ENCODE data around the gene GIMAP5.

GIMAP5 gene

GRCh38 chr7:150734254-150734653, 3.0 kb upstream of the GIMAP5 start:
- DNase-seq (ENCODE audit: low read depth, low spot score), result no peak
- Histone ChIP-seq H3K9me3 (ENCODE audit: control insufficient read depth, insufficient read depth, low read length) (no peaks in the 10 kb centered on the region), H3K4me3 (ENCODE audit: low read length) (no peak overlapping the region), H3K36me3 (ENCODE audit: control insufficient read depth, insufficient read depth, low read length) (no peaks in the 10 kb centered on the region), H3K27me3 (ENCODE audit: control insufficient read depth, insufficient read depth, low read length) (peaks cover 72% of the 10 kb centered on the region), H3K4me1 (ENCODE audit: control insufficient read depth, insufficient read depth, low read length) (no peaks in the 10 kb centered on the region), H3K27ac (ENCODE audit: low read length) (no peak overlapping the region)
- WGBS (ENCODE audit: insufficient coverage, insufficient read length), result no CpG with 5 or more reads among the region's 3 CpGs

GRCh38 chr7:150735596-150736358, 1.4 kb upstream of the GIMAP5 start:
- H3K36me3 ChIP-seq (ENCODE audit: control insufficient read depth, insufficient read depth, low read length), result no peaks in the 10 kb centered on the region
- H3K4me3 ChIP-seq (ENCODE audit: low read length), result no peak overlapping the region
- H3K27ac ChIP-seq (ENCODE audit: low read length), result no peak overlapping the region
- peaks cover 76% of the 10 kb centered on the region for H3K27me3 ChIP-seq (ENCODE audit: control insufficient read depth, insufficient read depth, low read length)
- peak; percentile 54 for DNase-seq (ENCODE audit: low read depth, low spot score)
- no CpG with 5 or more reads among the region's 3 CpGs for WGBS (ENCODE audit: insufficient coverage, insufficient read length)
- no peaks in the 10 kb centered on the region; the same call in 1 of the 2 replicates for H3K9me3 ChIP-seq (ENCODE audit: control insufficient read depth, insufficient read depth, low read length)
- no peaks in the 10 kb centered on the region for H3K4me1 ChIP-seq (ENCODE audit: control insufficient read depth, insufficient read depth, low read length)

- Histone ChIP-seq H3K4me1 (ENCODE audit: control insufficient read depth, insufficient read depth, low read length) (no peaks in the 10 kb centered on the region), H3K9me3 (ENCODE audit: control insufficient read depth, insufficient read depth, low read length) (no peaks in the 10 kb centered on the region; the same call in 1 of the 2 replicates), H3K36me3 (ENCODE audit: control insufficient read depth, insufficient read depth, low read length) (no peaks in the 10 kb centered on the region), H3K4me3 (ENCODE audit: low read length) (no peak overlapping the region), H3K27me3 (ENCODE audit: control insufficient read depth, insufficient read depth, low read length) (peaks cover 84% of the 10 kb centered on the region), H3K27ac (ENCODE audit: low read length) (no peak overlapping the region)
- WGBS (ENCODE audit: insufficient coverage, insufficient read length), result no CpG with 5 or more reads among the region's 4 CpGs
- no peak for DNase-seq (ENCODE audit: low read depth, low spot score)
Observed at GRCh38 chr7:150736864-150737263, 354 bp upstream of the GIMAP5 start.

GRCh38 chr7:150738092-150738491, 874 bp downstream of the GIMAP5 start:
- no peaks in the 10 kb centered on the region for H3K4me1 ChIP-seq (ENCODE audit: control insufficient read depth, insufficient read depth, low read length)
- no peak overlapping the region for H3K4me3 ChIP-seq (ENCODE audit: low read length)
- peaks cover 82% of the 10 kb centered on the region for H3K27me3 ChIP-seq (ENCODE audit: control insufficient read depth, insufficient read depth, low read length)
- no peak overlapping the region for H3K27ac ChIP-seq (ENCODE audit: low read length)
- no CpG with 5 or more reads among the region's 5 CpGs for WGBS (ENCODE audit: insufficient coverage, insufficient read length)
- no peaks in the 10 kb centered on the region; the same call in 1 of the 2 replicates for H3K9me3 ChIP-seq (ENCODE audit: control insufficient read depth, insufficient read depth, low read length)
- no peak for DNase-seq (ENCODE audit: low read depth, low spot score)
- no peaks in the 10 kb centered on the region for H3K36me3 ChIP-seq (ENCODE audit: control insufficient read depth, insufficient read depth, low read length)

- no peaks in the 10 kb centered on the region for H3K4me1 ChIP-seq (ENCODE audit: control insufficient read depth, insufficient read depth, low read length)
- H3K27ac ChIP-seq (ENCODE audit: low read length), result no peak overlapping the region
- no peaks in the 10 kb centered on the region; the same call in 1 of the 2 replicates for H3K9me3 ChIP-seq (ENCODE audit: control insufficient read depth, insufficient read depth, low read length)
- H3K4me3 ChIP-seq (ENCODE audit: low read length), result no peak overlapping the region
- DNase-seq (ENCODE audit: low read depth, low spot score), result no peak
- peaks cover 81% of the 10 kb centered on the region for H3K27me3 ChIP-seq (ENCODE audit: control insufficient read depth, insufficient read depth, low read length)
- no peaks in the 10 kb centered on the region for H3K36me3 ChIP-seq (ENCODE audit: control insufficient read depth, insufficient read depth, low read length)
- WGBS (ENCODE audit: insufficient coverage, insufficient read length), result no CpG with 5 or more reads among the region's 5 CpGs
Observed at GRCh38 chr7:150738591-150739001, 1.4 kb downstream of the GIMAP5 start.

GRCh38 chr7:150739033-150739432, 1.8 kb downstream of the GIMAP5 start:
- no peak for DNase-seq (ENCODE audit: low read depth, low spot score)
- H3K27me3 ChIP-seq (ENCODE audit: control insufficient read depth, insufficient read depth, low read length), result peaks cover 81% of the 10 kb centered on the region
- H3K9me3 ChIP-seq (ENCODE audit: control insufficient read depth, insufficient read depth, low read length), result no peaks in the 10 kb centered on the region; the same call in 1 of the 2 replicates
- H3K27ac ChIP-seq (ENCODE audit: low read length), result no peak overlapping the region
- H3K4me1 ChIP-seq (ENCODE audit: control insufficient read depth, insufficient read depth, low read length), result no peaks in the 10 kb centered on the region
- no peaks in the 10 kb centered on the region for H3K36me3 ChIP-seq (ENCODE audit: control insufficient read depth, insufficient read depth, low read length)
- H3K4me3 ChIP-seq (ENCODE audit: low read length), result no peak overlapping the region

- no peak for DNase-seq (ENCODE audit: low read depth, low spot score)
- no peak overlapping the region for H3K4me3 ChIP-seq (ENCODE audit: low read length)
- H3K36me3 ChIP-seq (ENCODE audit: control insufficient read depth, insufficient read depth, low read length), result no peaks in the 10 kb centered on the region
- H3K27ac ChIP-seq (ENCODE audit: low read length), result no peak overlapping the region
- peaks cover 80% of the 10 kb centered on the region for H3K27me3 ChIP-seq (ENCODE audit: control insufficient read depth, insufficient read depth, low read length)
- no peaks in the 10 kb centered on the region; the same call in 1 of the 2 replicates for H3K9me3 ChIP-seq (ENCODE audit: control insufficient read depth, insufficient read depth, low read length)
- H3K4me1 ChIP-seq (ENCODE audit: control insufficient read depth, insufficient read depth, low read length), result no peaks in the 10 kb centered on the region
- WGBS (ENCODE audit: insufficient coverage, insufficient read length), result no CpG with 5 or more reads among the region's 10 CpGs
Observed at GRCh38 chr7:150740053-150740452, 2.8 kb downstream of the GIMAP5 start.

- no peak overlapping the region for H3K4me3 ChIP-seq (ENCODE audit: low read length)
- no CpG with 5 or more reads among the region's 14 CpGs for WGBS (ENCODE audit: insufficient coverage, insufficient read length)
- no peak overlapping the region for H3K27ac ChIP-seq (ENCODE audit: low read length)
- H3K27me3 ChIP-seq (ENCODE audit: control insufficient read depth, insufficient read depth, low read length), result peaks cover 72% of the 10 kb centered on the region
- no peaks in the 10 kb centered on the region for H3K4me1 ChIP-seq (ENCODE audit: control insufficient read depth, insufficient read depth, low read length)
- no peaks in the 10 kb centered on the region; the same call in 1 of the 2 replicates for H3K9me3 ChIP-seq (ENCODE audit: control insufficient read depth, insufficient read depth, low read length)
- no peak for DNase-seq (ENCODE audit: low read depth, low spot score)
- H3K36me3 ChIP-seq (ENCODE audit: control insufficient read depth, insufficient read depth, low read length), result no peaks in the 10 kb centered on the region
Observed at GRCh38 chr7:150742286-150742968, 5.2 kb downstream of the GIMAP5 start.

GRCh38 chr7:150744041-150744656, 6.9 kb downstream of the GIMAP5 start:
- Histone ChIP-seq H3K36me3 (ENCODE audit: control insufficient read depth, insufficient read depth, low read length) (no peaks in the 10 kb centered on the region), H3K27ac (ENCODE audit: low read length) (no peak overlapping the region), H3K9me3 (ENCODE audit: control insufficient read depth, insufficient read depth, low read length) (no peaks in the 10 kb centered on the region; the same call in 1 of the 2 replicates), H3K4me3 (ENCODE audit: low read length) (no peak overlapping the region), H3K27me3 (ENCODE audit: control insufficient read depth, insufficient read depth, low read length) (peaks cover 59% of the 10 kb centered on the region), H3K4me1 (ENCODE audit: control insufficient read depth, insufficient read depth, low read length) (no peaks in the 10 kb centered on the region)
- no peak for DNase-seq (ENCODE audit: low read depth, low spot score)
- WGBS (ENCODE audit: insufficient coverage, insufficient read length), result no CpG with 5 or more reads among the region's 8 CpGs

GRCh38 chr7:150745086-150745485, 7.9 kb downstream of the GIMAP5 start:
- Histone ChIP-seq H3K27ac (ENCODE audit: low read length) (no peak overlapping the region), H3K4me3 (ENCODE audit: low read length) (no peak overlapping the region), H3K36me3 (ENCODE audit: control insufficient read depth, insufficient read depth, low read length) (no peaks in the 10 kb centered on the region), H3K9me3 (ENCODE audit: control insufficient read depth, insufficient read depth, low read length) (no peaks in the 10 kb centered on the region; the same call in 1 of the 2 replicates), H3K4me1 (ENCODE audit: control insufficient read depth, insufficient read depth, low read length) (no peaks in the 10 kb centered on the region), H3K27me3 (ENCODE audit: control insufficient read depth, insufficient read depth, low read length) (peaks cover 54% of the 10 kb centered on the region)
- no peak for DNase-seq (ENCODE audit: low read depth, low spot score)
- no CpG with 5 or more reads among the region's 5 CpGs for WGBS (ENCODE audit: insufficient coverage, insufficient read length)
